CD4-positive, alpha-beta T cell (primary cell): Measurements from ENCODE around the gene TMEM54. TPM values are rescaled to one million over a fixed set of nuclear protein-coding genes. Genes with fewer than 3 reads are reported as not detected.

Experiments
- ATAC-seq: fragments of 200-7000 bp; cut with Tn5 transposase; one replicate; pipeline ENCODE4 v1.10.0; 2022; ENCODE audit warnings: mild to moderate bottlenecking; ENCODE audit not compliant: poor library complexity
- CTCF ChIA-PET: fragments of 350-600 bp; sonication (Branson Sonifier 250); formaldehyde crosslinking; loops from one replicate; lab custom pipeline; 2021; ENCODE audit warnings: antibody characterized with exemption, inconsistent platforms; lab: Charles Lee
- POLR2A ChIA-PET: fragments of 350-600 bp; sonication (Branson Sonifier 250); formaldehyde crosslinking; loops from one replicate; lab custom pipeline; 2021; ENCODE audit warnings: antibody characterized with exemption, inconsistent platforms; lab: Charles Lee
- DNase-seq, 14 experiments: peaks; one replicate each; pipeline ENCODE4 v3.0.0-alpha.2; 2013 to 2020; ENCODE audit warnings: mixed read lengths in 2 of 14
- H3K27ac ChIP-seq, 2 donors: one replicate each; pipeline versions ENCODE4 v1.5.1 to v1.7.0; 2013; ENCODE audit warnings: low read length in 2 of 2, low read depth in 1 of 2, mild to moderate bottlenecking in 1 of 2
- H3K27me3 ChIP-seq, 2 experiments: 1 replicate in 1 of 2; 2 replicates in 1 of 2; pipeline versions ENCODE4 v1.6.1 to v1.7.0; 2013; ENCODE audit warnings: low read length in 2 of 2, control low read depth in 1 of 2, mild to moderate bottlenecking in 1 of 2, moderate library complexity in 1 of 2; ENCODE audit not compliant: insufficient read depth in 2 of 2, control insufficient read depth in 1 of 2
- H3K36me3 ChIP-seq: one replicate; pipeline ENCODE4 v1.6.1; 2013; ENCODE audit warnings: low read length, control low read depth; ENCODE audit not compliant: insufficient read depth
- H3K4me1 ChIP-seq: one replicate; pipeline ENCODE4 v1.6.1; 2013; ENCODE audit warnings: low read length, control low read depth; ENCODE audit not compliant: insufficient read depth
- H3K4me3 ChIP-seq: one replicate; pipeline ENCODE4 v1.5.1; 2013; ENCODE audit warnings: mild to moderate bottlenecking, low read length, moderate library complexity
- H3K9me3 ChIP-seq, 2 experiments: 1 replicate in 1 of 2; 2 replicates in 1 of 2; pipeline versions ENCODE4 v1.6.1 to v1.7.0; 2013; ENCODE audit warnings: low read length in 2 of 2, mild to moderate bottlenecking in 2 of 2, control low read depth in 1 of 2, moderate library complexity in 1 of 2; ENCODE audit not compliant: control insufficient read depth in 1 of 2, insufficient read depth in 1 of 2
- H3K27ac Mint-ChIP-seq: one replicate; pipeline ENCODE4 v1.8.0; 2020; ENCODE audit warnings: mixed read lengths
- H3K27me3 Mint-ChIP-seq: one replicate; pipeline ENCODE4 v1.8.0; 2021; ENCODE audit warnings: mixed read lengths
- H3K36me3 Mint-ChIP-seq: one replicate; pipeline ENCODE4 v1.8.0; 2021; ENCODE audit warnings: low read depth, mixed read lengths
- H3K4me1 Mint-ChIP-seq: one replicate; pipeline ENCODE4 v1.8.0; 2021; ENCODE audit warnings: low read depth, mixed read lengths
- H3K4me3 Mint-ChIP-seq: one replicate; pipeline ENCODE4 v1.8.0; 2020; ENCODE audit warnings: mild to moderate bottlenecking, mixed read lengths
- H3K9me3 Mint-ChIP-seq: one replicate; pipeline ENCODE4 v1.8.0; 2020; ENCODE audit warnings: mixed read lengths
- intact Hi-C, 2 experiments: fragments of 100-400 bp; cut with DNase I in 1 of 2; cut with micrococcal nuclease in 1 of 2; formaldehyde crosslinking; loops; one replicate each; pipeline versions ENCODE4 v1.15.1 to v1.9.0; 2023 to 2025; cut with DNase I, micrococcal nuclease
- total RNA-seq, 174 experiments: library from RNA in 2 of 174; stranded (reverse) in 2 of 174; gene quantifications; one replicate each; pipeline ENCODE4 v1.2.3 and lab custom pipeline; 2021 to 2026
- TF ChIP-seq, protein P1 (sequence below): fragments of 200-600 bp; IDR thresholded peaks from one replicate; pipeline ENCODE4 v1.8.0; 2022; ENCODE audit warnings: antibody characterized with exemption, mild to moderate bottlenecking

Gene TMEM54
- total RNA-seq, 2 experiments from 2014 or later: not detected

DNA sequence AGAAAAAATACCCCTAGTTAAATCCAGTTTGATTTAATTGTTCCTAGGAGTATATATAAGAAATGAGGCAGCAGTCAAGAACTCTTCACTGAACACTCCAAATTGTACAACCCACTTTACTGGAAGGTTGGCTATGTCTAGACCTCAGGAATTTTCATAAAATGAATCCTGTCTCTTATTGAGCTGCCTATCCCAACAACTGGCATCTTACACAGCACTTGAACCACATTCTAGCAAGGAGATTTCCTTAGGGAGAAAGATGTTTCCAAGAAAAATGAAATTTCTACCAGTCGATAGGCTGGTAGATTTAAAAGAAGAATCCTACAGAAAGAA, 47.2 kb upstream of the TMEM54 start:
- ATAC-seq: no peak
- intact Hi-C loops: no loop called here
- no peak overlapping the region for H3K27ac Mint-ChIP-seq
- peaks cover 44% of the 10 kb centered on the region for H3K36me3 ChIP-seq
- no peaks in the 10 kb centered on the region for H3K27me3 ChIP-seq
- H3K27ac ChIP-seq: no peak overlapping the region
- ChIA-PET POLR2A (no interaction called here), CTCF (interaction anchor here (1.2 kb wide), 1 partner anchor 15 kb away, joined by 4 read pairs; no protein-coding TSS in a partner anchor)
- H3K4me3 Mint-ChIP-seq: no peak overlapping the region
- H3K36me3 Mint-ChIP-seq: peaks cover 64% of the 10 kb centered on the region
- H3K9me3 ChIP-seq: no peaks in the 10 kb centered on the region
- no peaks in the 10 kb centered on the region for H3K9me3 Mint-ChIP-seq
- no peaks in the 10 kb centered on the region for H3K27me3 Mint-ChIP-seq
- TF ChIP-seq, protein P1, sequence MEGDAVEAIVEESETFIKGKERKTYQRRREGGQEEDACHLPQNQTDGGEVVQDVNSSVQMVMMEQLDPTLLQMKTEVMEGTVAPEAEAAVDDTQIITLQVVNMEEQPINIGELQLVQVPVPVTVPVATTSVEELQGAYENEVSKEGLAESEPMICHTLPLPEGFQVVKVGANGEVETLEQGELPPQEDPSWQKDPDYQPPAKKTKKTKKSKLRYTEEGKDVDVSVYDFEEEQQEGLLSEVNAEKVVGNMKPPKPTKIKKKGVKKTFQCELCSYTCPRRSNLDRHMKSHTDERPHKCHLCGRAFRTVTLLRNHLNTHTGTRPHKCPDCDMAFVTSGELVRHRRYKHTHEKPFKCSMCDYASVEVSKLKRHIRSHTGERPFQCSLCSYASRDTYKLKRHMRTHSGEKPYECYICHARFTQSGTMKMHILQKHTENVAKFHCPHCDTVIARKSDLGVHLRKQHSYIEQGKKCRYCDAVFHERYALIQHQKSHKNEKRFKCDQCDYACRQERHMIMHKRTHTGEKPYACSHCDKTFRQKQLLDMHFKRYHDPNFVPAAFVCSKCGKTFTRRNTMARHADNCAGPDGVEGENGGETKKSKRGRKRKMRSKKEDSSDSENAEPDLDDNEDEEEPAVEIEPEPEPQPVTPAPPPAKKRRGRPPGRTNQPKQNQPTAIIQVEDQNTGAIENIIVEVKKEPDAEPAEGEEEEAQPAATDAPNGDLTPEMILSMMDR: no peak
- no peak for DNase-seq
- peaks cover 15% of the 10 kb centered on the region for H3K4me1 Mint-ChIP-seq
- H3K4me1 ChIP-seq: peaks cover 1% of the 10 kb centered on the region
- no peak overlapping the region for H3K4me3 ChIP-seq

DNA sequence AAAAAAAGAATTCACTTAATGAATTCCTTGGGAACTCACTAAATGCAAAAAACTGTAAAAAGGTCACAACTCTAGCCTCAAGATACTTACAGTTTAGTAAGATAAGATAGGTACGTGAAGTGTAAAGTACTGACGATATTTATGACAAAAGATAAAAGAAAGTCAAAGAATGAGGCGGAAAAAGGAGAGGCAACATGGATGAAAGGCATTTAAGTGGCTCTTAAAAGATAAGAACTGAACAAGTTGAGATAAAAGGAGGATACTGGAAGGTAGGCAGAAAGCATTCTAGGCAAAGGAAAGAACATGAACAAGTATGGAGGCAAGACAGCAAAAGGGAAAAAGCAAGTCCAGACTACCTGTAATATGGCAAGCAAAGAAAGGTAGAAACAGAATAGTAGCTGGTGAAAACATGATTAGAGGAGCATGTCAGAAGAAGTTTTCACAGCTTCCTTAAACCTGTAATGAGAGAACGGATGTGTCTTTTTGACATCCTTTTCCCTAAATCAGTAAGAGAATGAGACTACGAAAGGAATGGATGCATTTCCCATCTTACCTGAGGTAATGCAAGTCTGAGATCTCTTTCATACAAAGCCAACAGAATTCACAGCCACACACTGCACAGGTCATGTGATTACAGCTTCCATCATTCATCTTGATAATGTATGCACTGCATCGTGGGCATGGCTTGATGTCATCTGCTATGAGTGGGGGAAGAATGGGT, 46.6 kb upstream of the TMEM54 start:
- no peak for ATAC-seq
- no peak overlapping the region for H3K27ac Mint-ChIP-seq
- H3K36me3 ChIP-seq: peaks cover 47% of the 10 kb centered on the region

DNA sequence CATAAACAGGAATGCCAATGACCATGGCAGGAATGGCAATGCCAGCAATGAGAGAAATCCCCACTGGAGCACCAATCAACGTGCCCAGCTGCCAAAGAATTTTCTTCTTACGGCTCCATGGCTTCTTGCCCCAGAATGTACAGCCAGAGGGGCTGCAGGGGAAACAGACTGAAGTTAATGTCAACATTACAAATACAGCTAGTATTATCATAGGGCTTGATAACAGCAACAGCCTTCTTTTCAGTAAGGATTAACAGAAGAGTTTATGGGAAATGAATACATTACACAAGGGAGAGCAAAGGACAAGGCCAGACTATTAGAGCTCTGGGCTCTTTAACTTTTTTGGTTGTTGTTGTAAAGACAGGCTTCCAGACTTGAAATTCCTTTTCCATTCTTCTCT, 45.2 kb upstream of the TMEM54 start:
- H3K27ac ChIP-seq: no peak overlapping the region
- TF ChIP-seq, protein P1: no peak
- CTCF ChIA-PET: no interaction called here
- Mint-ChIP-seq H3K4me1 (peaks cover 15% of the 10 kb centered on the region), H3K27ac (no peak overlapping the region), H3K9me3 (no peaks in the 10 kb centered on the region), H3K4me3 (no peak overlapping the region), H3K36me3 (peaks cover 79% of the 10 kb centered on the region), H3K27me3 (no peaks in the 10 kb centered on the region)
- H3K27me3 ChIP-seq: no peaks in the 10 kb centered on the region
- no peak for DNase-seq
- H3K4me3 ChIP-seq: no peak overlapping the region
- no peaks in the 10 kb centered on the region for H3K9me3 ChIP-seq
- intact Hi-C loops: no loop called here
- H3K36me3 ChIP-seq: peaks cover 58% of the 10 kb centered on the region
- POLR2A ChIA-PET: interaction anchor here (0.9 to 1.6 kb wide), 2 partner anchors 17 to 18 kb away, joined by 3 to 5 read pairs; partner anchors contain the start of gene RNF19B
- ATAC-seq: no peak
- H3K4me1 ChIP-seq: peaks cover 4% of the 10 kb centered on the region

More for the DNA sequence above, 46.6 kb upstream of the TMEM54 start:
- no peak for DNase-seq
- Mint-ChIP-seq H3K4me3 (no peak overlapping the region), H3K4me1 (peaks cover 15% of the 10 kb centered on the region), H3K9me3 (no peaks in the 10 kb centered on the region), H3K36me3 (peaks cover 66% of the 10 kb centered on the region), H3K27me3 (no peaks in the 10 kb centered on the region)
- Histone ChIP-seq H3K4me3 (no peak overlapping the region), H3K4me1 (peaks cover 4% of the 10 kb centered on the region), H3K27me3 (no peaks in the 10 kb centered on the region), H3K9me3 (no peaks in the 10 kb centered on the region), H3K27ac (no peak overlapping the region)
- POLR2A ChIA-PET: no interaction called here
- TF ChIP-seq, protein P1: no peak
- intact Hi-C loops: no loop called here
- CTCF ChIA-PET: interaction anchor here (1.2 kb wide), 1 partner anchor 14 kb away, joined by 4 read pairs; no protein-coding TSS in a partner anchor
